SH-SY5Y (cell line): ENCODE data around the gene SNTA1.

Experiments used
- GATA2 ChIP-seq: IDR thresholded peaks from 2 replicates; pipeline ENCODE4 v1.6.1; 2011; ENCODE audit warnings: mild to moderate bottlenecking, low read depth, low read length
- GATA3 ChIP-seq: IDR thresholded peaks from 2 replicates; pipeline ENCODE4 v1.6.1; 2011; ENCODE audit warnings: low read depth, mild to moderate bottlenecking, low read length, moderate library complexity

- TF ChIP-seq GATA3 (no peak), GATA2 (no peak)
Observed at GRCh38 chr20:33391722-33392415, 51.7 kb downstream of the SNTA1 start.
